ENCODE data around the gene DMTF1.
A peak's percentile ranks its signal among the peaks of the same experiment; 100 is the strongest.

- TF ChIP-seq POLR2A (IDR thresholded peaks at IDR 0.05; ENCODE audit: low read depth, low read length) (no peak), POLR2AphosphoS5 (IDR thresholded peaks at IDR 0.05; ENCODE audit: low read depth, low read length) (peak; percentile 45; the same call in 1 of the 2 replicates)
These were observed 47.0 kb downstream of the DMTF1 start for GRCh38 chr7:87199241-87199640.

All from GM12891 (cell line).